Body of pancreas (tissue), 4 donors: ENCODE data around the gene USP31. TPM values are rescaled to one million over a fixed set of nuclear protein-coding genes. Genes with fewer than 3 reads are reported as not detected.
"Not testable (repeated sequence)": the region's sequence is repeated elsewhere in the genome, so short reads cannot be mapped to it uniquely, and the experiment has no call there.

ENCODE experiments used
- ATAC-seq: fragments of 150-250 bp; one replicate; pipeline ENCODE4 v1.9.1; 2016
- DNase-seq, 4 donors: peaks; one replicate each; pipeline ENCODE4 v3.0.0-alpha.2; 2019
- H3K27ac ChIP-seq, 4 donors: fragments of 200-600 bp; sonication (generic); 1 replicate in 3 of 4; 2 replicates in 1 of 4; pipeline versions ENCODE4 v1.5.1 to v1.6.1; 2016 to 2019; ENCODE audit warnings: mild to moderate bottlenecking in 1 of 4, mixed read lengths in 1 of 4, moderate library complexity in 1 of 4
- H3K27me3 ChIP-seq, 2 donors: fragments of 200-600 bp; sonication (generic); one replicate each; pipeline ENCODE4 v1.6.0; 2016; ENCODE audit warnings: mild to moderate bottlenecking in 1 of 2
- H3K36me3 ChIP-seq, 2 donors: fragments of 200-600 bp; sonication (generic); replicated peaks in 1 of 2; 2 replicates each; pipeline ENCODE4 v1.5.1; 2016; ENCODE audit warnings: low read depth in 2 of 2; ENCODE audit not compliant: insufficient read depth in 1 of 2
- H3K4me1 ChIP-seq: fragments of 200-600 bp; sonication (generic); one replicate; pipeline ENCODE4 v1.6.0; 2016
- H3K4me3 ChIP-seq, 2 donors: fragments of 200-600 bp; sonication (generic); 1 replicate in 1 of 2; 2 replicates in 1 of 2; pipeline ENCODE4 v1.5.1; 2016 to 2019
- H3K9me3 ChIP-seq, 3 donors: fragments of 200-600 bp; sonication (generic); 1 replicate in 2 of 3; 2 replicates in 1 of 3; pipeline ENCODE4 v1.5.1; 2016
- POLR2A ChIP-seq, 3 donors: fragments of 450-650 bp; IDR thresholded peaks; one replicate each; pipeline ENCODE4 v1.6.1; 2016; ENCODE audit warnings: antibody characterized with exemption in 3 of 3, mild to moderate bottlenecking in 2 of 3
- WGBS, 2 donors: methylation state at CpG; one replicate each; pipeline ENCODE4 v1.1.5; 2017; 5-methylcytosine and 5-hydroxymethylcytosine counted together
- intact Hi-C: fragments of 100-400 bp; cut with DNase I; formaldehyde crosslinking; loops from one replicate; pipeline ENCODE4 v1.15.1; 2023
- total RNA-seq, 2 donors: library from RNA; depleted of rRNA; stranded (reverse); fragments of >200 nt; gene quantifications; one replicate each; pipeline ENCODE4 v1.1.0, GENCODE V29; 2016
- TF ChIP-seq, protein P1 (sequence below), 7 experiments: fragments of 450-650 bp in 4 of 7; fragments of 200-600 bp in 3 of 7; sonication (generic) in 3 of 7; IDR thresholded peaks; one replicate each; pipeline ENCODE4 v1.5.1; 2016 to 2019; ENCODE audit warnings: antibody characterized with exemption in 7 of 7

USP31 gene
- total RNA-seq, 2 donors from 2014 or later: 5.2 to 8.6 TPM

DNA sequence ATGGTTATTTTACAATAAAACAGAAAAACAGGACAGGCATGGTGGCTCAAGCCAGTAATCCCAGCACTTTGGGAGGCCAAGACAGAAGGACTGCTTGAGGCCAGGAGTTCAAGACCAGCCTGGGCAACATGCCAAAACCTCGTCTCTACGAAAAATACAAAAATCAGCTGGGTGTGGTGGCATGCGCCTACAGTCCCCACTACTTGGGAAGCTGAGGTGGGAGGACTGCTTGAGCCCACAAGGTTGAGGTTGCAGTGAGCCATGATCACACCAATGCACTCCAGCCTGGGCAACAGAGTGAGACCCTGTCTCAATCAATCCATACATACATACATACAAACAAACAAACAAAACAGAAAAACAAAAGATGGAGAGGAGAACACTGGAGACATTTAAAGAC is 45.6 kb downstream of the USP31 start:
- 48 to 57% methylated on average over 3 of the region's 3 CpGs for WGBS, 2 donors
- no peaks in the 10 kb centered on the region for H3K27me3 ChIP-seq
- peak overlapping the region in 3 of 4 donors; percentile 0 to 72 (median 33) for H3K27ac ChIP-seq
- TF ChIP-seq, protein P1, sequence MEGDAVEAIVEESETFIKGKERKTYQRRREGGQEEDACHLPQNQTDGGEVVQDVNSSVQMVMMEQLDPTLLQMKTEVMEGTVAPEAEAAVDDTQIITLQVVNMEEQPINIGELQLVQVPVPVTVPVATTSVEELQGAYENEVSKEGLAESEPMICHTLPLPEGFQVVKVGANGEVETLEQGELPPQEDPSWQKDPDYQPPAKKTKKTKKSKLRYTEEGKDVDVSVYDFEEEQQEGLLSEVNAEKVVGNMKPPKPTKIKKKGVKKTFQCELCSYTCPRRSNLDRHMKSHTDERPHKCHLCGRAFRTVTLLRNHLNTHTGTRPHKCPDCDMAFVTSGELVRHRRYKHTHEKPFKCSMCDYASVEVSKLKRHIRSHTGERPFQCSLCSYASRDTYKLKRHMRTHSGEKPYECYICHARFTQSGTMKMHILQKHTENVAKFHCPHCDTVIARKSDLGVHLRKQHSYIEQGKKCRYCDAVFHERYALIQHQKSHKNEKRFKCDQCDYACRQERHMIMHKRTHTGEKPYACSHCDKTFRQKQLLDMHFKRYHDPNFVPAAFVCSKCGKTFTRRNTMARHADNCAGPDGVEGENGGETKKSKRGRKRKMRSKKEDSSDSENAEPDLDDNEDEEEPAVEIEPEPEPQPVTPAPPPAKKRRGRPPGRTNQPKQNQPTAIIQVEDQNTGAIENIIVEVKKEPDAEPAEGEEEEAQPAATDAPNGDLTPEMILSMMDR (IDR thresholded peaks at IDR 0.05): no peak
- TF ChIP-seq POLR2A (IDR thresholded peaks at IDR 0.05): no peak
- no peak overlapping the region for H3K4me3 ChIP-seq
- H3K4me1 ChIP-seq: peaks cover 21% of the 10 kb centered on the region
- H3K9me3 ChIP-seq: no peaks in the 10 kb centered on the region
- no peaks in the 10 kb centered on the region for H3K36me3 ChIP-seq
- no peak for ATAC-seq
- DNase-seq: no peak
- intact Hi-C loops: no loop called here

GRCh38 chr16:23101012-23101550 is 48.2 kb downstream of the USP31 start:
- DNase-seq (no peak), ATAC-seq (no peak)
- H3K4me3 ChIP-seq: no peak overlapping the region
- WGBS, 2 donors: 92 to 96% methylated on average over 5 of the region's 5 CpGs
- no peaks in the 10 kb centered on the region for H3K27me3 ChIP-seq
- TF ChIP-seq, protein P1 (IDR thresholded peaks at IDR 0.05): no peak
- TF ChIP-seq POLR2A (IDR thresholded peaks at IDR 0.05): no peak
- intact Hi-C loops: no loop called here
- H3K27ac ChIP-seq: no peak overlapping the region
- no peaks in the 10 kb centered on the region for H3K36me3 ChIP-seq
- peaks cover 21% of the 10 kb centered on the region for H3K4me1 ChIP-seq
- H3K9me3 ChIP-seq: no peaks in the 10 kb centered on the region

DNA sequence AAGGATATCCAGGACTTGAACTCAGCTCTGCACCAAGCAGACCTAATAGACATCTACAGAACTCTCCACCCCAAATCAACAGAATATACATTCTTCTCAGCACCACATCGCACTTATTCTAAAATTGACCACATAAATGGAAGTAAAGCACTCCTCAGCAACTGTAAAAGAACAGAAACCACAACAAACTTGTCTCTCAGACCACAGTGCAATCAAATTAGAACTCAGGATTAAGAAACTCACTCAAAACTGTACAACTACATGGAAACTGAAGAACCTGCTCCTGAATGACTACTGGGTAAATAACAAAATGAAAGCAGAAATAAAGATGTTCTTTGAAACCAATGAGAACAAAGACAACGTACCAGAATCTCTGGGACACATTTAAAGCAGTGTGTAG is 52.8 kb downstream of the USP31 start:
- DNase-seq, H3K4me3 ChIP-seq, H3K36me3 ChIP-seq, H3K9me3 ChIP-seq, ATAC-seq, H3K4me1 ChIP-seq, intact Hi-C loops, H3K27me3 ChIP-seq, H3K27ac ChIP-seq: not testable (repeated sequence)
- WGBS, 2 donors: 87 to 90% methylated on average over 2 of the region's 2 CpGs

GRCh38 chr16:23094136-23094535 is 55.1 kb downstream of the USP31 start:
- H3K36me3 ChIP-seq, H3K4me3 ChIP-seq, H3K9me3 ChIP-seq, H3K27ac ChIP-seq, intact Hi-C loops, ATAC-seq, H3K27me3 ChIP-seq, DNase-seq, H3K4me1 ChIP-seq: not testable (repeated sequence)
- WGBS, 2 donors: 95 to 100% methylated on average over 1 to 5 of the region's 5 CpGs

DNA sequence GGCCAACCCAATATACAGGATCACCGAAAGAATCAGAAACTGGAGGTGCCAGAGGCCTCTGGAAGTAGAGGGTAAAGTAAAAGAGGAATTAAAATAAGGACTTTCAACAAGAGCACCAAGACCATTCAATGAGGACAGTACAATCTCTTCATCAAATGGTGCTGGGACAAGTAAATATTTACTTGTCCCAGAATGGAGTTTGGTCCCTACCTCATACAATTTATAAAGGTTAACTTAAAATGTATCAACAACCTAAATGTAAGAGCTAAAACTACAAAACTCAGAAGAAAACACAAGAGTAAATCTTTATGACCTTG is 56.5 kb downstream of the USP31 start:
- no peak overlapping the region for H3K27ac ChIP-seq
- 88 to 100% methylated on average over 1 of the region's 1 CpG for WGBS, 2 donors
- no peaks in the 10 kb centered on the region for H3K4me1 ChIP-seq
- H3K4me3 ChIP-seq: no peak overlapping the region
- H3K27me3 ChIP-seq: no peaks in the 10 kb centered on the region
- peaks cover 0 to 4% of the 10 kb centered on the region in 2 donors for H3K36me3 ChIP-seq
- no peak for ATAC-seq
- H3K9me3 ChIP-seq: no peaks in the 10 kb centered on the region
- intact Hi-C loops: no loop called here
- TF ChIP-seq, protein P1 (IDR thresholded peaks at IDR 0.05): no peak
- TF ChIP-seq POLR2A (IDR thresholded peaks at IDR 0.05): no peak
- DNase-seq: no peak

GRCh38 chr16:23092072-23092800 is 57.0 kb downstream of the USP31 start:
- intact Hi-C loops: no loop called here
- WGBS, 2 donors: 87% methylated on average over 4 of the region's 4 CpGs
- no peaks in the 10 kb centered on the region for H3K27me3 ChIP-seq
- H3K9me3 ChIP-seq: no peaks in the 10 kb centered on the region
- TF ChIP-seq POLR2A (IDR thresholded peaks at IDR 0.05): no peak
- TF ChIP-seq, protein P1 (IDR thresholded peaks at IDR 0.05): no peak
- H3K4me1 ChIP-seq: no peaks in the 10 kb centered on the region
- no peak overlapping the region for H3K27ac ChIP-seq
- DNase-seq: no peak
- no peak for ATAC-seq
- H3K4me3 ChIP-seq: no peak overlapping the region
- H3K36me3 ChIP-seq: peaks cover 0 to 4% of the 10 kb centered on the region in 2 donors
